Measurements from ENCODE around the gene TUFT1. TPM values are rescaled to one million over a fixed set of nuclear protein-coding genes. Genes with fewer than 3 reads are reported as not detected.

TUFT1 gene
- total and polyA plus RNA-seq, 2 of the 4 experiments (the other 2 are of a cell fraction) = 21.2 to 30.3 TPM

DNA sequence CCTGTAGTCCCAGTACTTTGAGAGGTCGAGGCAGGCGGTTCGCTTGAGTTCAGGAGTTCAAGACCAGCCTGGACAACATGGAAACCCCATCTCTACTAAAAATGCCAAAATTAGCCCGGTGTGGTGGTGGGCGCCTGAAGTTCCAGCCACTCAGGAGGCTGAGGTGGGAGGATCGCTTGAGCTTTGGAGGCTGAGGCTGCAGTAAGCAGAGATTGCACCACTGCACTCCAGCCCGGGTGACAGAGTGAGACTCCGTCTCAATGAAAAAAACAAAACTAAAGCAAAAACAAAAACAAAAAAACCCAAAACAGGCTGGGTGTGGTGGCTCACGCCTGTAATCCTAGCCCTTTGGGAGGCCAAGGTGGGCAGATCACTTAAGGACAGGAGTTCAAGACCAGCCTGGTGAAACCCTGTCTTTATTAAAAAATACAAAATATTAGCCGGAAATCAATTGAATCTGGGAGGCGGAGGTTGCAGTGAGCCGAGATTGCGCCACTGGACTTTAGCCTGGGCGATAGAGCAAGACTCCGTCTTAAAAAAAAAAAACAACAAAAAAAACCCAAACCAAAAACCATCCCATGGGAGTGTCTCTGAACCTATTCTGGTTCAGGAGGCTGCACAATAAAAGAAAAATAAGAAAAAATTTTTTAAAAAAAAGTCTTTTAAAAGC lies 30.6 kb upstream of the TUFT1 start:
- 0 out of 2 replicates have a peak, but pooled peaks cover 3% of the 10 kb centered on the region for H3K9me1 ChIP-seq (ENCODE audit: insufficient read depth, low read length)
- H3K56ac ChIP-seq (ENCODE audit: extremely low read depth, insufficient read depth, low read length) = no peak overlapping the region
- no peaks in the 10 kb centered on the region for H4K20me1 ChIP-seq (ENCODE audit: insufficient read depth, low read length)
- H2BK120ac ChIP-seq (ENCODE audit: low read depth, low read length) = no peak overlapping the region
- H4K91ac ChIP-seq (ENCODE audit: insufficient read depth, low read depth, low read length) = no peak overlapping the region
- peaks cover 32% of the 10 kb centered on the region for H3K27me3 ChIP-seq (ENCODE audit: control insufficient read depth, insufficient read depth, low read length)
- no peak overlapping the region for H3K18ac ChIP-seq (ENCODE audit: low read depth, low read length)
- no peak overlapping the region for H3K27ac ChIP-seq (ENCODE audit: insufficient read depth, low read length)
- 95% methylated on average over 3 of the region's 15 CpGs; no CpG with 5 or more reads in 1 of the 2 experiments for WGBS, 2 experiments (ENCODE audit: extremely low coverage in 2 of 2, insufficient read length in 1 of 2)
- in situ Hi-C loops (cut with MboI; ENCODE audit: low sequenced_read_pairs) (no loop called here), dilution Hi-C loops (cut with HindIII; ENCODE audit: low sequenced_read_pairs, unreplicated experiment) (no loop called here), intact Hi-C loops (cut with micrococcal nuclease) (loop anchor here (5.0 kb wide), 1 partner anchor 37 kb away; no protein-coding TSS in a partner anchor)
- no peak overlapping the region for H3K4ac ChIP-seq (ENCODE audit: low read depth, low read length)
- no peak overlapping the region for H2AK9ac ChIP-seq (replicated peaks; ENCODE audit: low read depth, low read length, poor library complexity)
- no peak overlapping the region for H3K23ac ChIP-seq (ENCODE audit: low read depth, low read length)
- no peak overlapping the region for H4K8ac ChIP-seq (ENCODE audit: low read depth in 2 of 2, low read length in 2 of 2)
- DNase-seq (no peak), ATAC-seq (ENCODE audit: low read depth) (no peak)
- H4K5ac ChIP-seq (ENCODE audit: low read depth, low read length) = no peak overlapping the region
- H3K79me1 ChIP-seq (ENCODE audit: low read depth in 1 of 2, low read length in 2 of 2) = no peaks in the 10 kb centered on the region
- H3K9me3 ChIP-seq (ENCODE audit: control insufficient read depth, insufficient read depth, low read length) = no peaks in the 10 kb centered on the region
- no TSS peak for BruUV-seq (replicated peaks)
- no peaks in the 10 kb centered on the region for H3K36me3 ChIP-seq (ENCODE audit: control insufficient read depth, insufficient read depth, low read length)
- H2AFZ ChIP-seq (replicated peaks; ENCODE audit: low read length, poor library complexity) = no peak overlapping the region
- no peak overlapping the region for H2BK15ac ChIP-seq (ENCODE audit: low read depth, low read length)
- TF ChIP-seq SMC3 (IDR thresholded peaks at IDR 0.05; ENCODE audit: low read depth, low read length) = no peak
- no peak for TF ChIP-seq CEBPB (IDR thresholded peaks at IDR 0.05; ENCODE audit: low read depth, low read length)
- TF ChIP-seq USF2 (IDR thresholded peaks at IDR 0.05; ENCODE audit: low read depth, low read length) = no peak
- TF ChIP-seq MAFK (IDR thresholded peaks at IDR 0.05; ENCODE audit: low read depth, low read length) = no peak
- no peak for TF ChIP-seq RFX5 (IDR thresholded peaks at IDR 0.05; ENCODE audit: low read depth, low read length)
- no peak for TF ChIP-seq CHD1 (IDR thresholded peaks at IDR 0.05; ENCODE audit: low read depth, low read length)
- TF ChIP-seq BHLHE40 (IDR thresholded peaks at IDR 0.05; ENCODE audit: low read depth, low read length) = no peak
- TF ChIP-seq, protein P1, sequence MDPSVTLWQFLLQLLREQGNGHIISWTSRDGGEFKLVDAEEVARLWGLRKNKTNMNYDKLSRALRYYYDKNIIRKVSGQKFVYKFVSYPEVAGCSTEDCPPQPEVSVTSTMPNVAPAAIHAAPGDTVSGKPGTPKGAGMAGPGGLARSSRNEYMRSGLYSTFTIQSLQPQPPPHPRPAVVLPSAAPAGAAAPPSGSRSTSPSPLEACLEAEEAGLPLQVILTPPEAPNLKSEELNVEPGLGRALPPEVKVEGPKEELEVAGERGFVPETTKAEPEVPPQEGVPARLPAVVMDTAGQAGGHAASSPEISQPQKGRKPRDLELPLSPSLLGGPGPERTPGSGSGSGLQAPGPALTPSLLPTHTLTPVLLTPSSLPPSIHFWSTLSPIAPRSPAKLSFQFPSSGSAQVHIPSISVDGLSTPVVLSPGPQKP (IDR thresholded peaks at IDR 0.05; ENCODE audit: borderline replicate concordance, low read depth, low read length) = no peak
- TF ChIP-seq, protein P2, sequence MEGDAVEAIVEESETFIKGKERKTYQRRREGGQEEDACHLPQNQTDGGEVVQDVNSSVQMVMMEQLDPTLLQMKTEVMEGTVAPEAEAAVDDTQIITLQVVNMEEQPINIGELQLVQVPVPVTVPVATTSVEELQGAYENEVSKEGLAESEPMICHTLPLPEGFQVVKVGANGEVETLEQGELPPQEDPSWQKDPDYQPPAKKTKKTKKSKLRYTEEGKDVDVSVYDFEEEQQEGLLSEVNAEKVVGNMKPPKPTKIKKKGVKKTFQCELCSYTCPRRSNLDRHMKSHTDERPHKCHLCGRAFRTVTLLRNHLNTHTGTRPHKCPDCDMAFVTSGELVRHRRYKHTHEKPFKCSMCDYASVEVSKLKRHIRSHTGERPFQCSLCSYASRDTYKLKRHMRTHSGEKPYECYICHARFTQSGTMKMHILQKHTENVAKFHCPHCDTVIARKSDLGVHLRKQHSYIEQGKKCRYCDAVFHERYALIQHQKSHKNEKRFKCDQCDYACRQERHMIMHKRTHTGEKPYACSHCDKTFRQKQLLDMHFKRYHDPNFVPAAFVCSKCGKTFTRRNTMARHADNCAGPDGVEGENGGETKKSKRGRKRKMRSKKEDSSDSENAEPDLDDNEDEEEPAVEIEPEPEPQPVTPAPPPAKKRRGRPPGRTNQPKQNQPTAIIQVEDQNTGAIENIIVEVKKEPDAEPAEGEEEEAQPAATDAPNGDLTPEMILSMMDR (conservative IDR thresholded peaks at IDR 0.05; ENCODE audit: low read depth, low read length) = no peak
- no peak for TF ChIP-seq MAZ (IDR thresholded peaks at IDR 0.05; ENCODE audit: borderline replicate concordance, low read depth, low read length)
- TF ChIP-seq POLR2A (IDR thresholded peaks at IDR 0.05; ENCODE audit: low read depth, low read length) = no peak
- no peak for TF ChIP-seq RCOR1 (IDR thresholded peaks at IDR 0.05; ENCODE audit: insufficient replicate concordance, low read length)
- TF ChIP-seq FOS (IDR thresholded peaks at IDR 0.05; ENCODE audit: low read depth, low read length) = no peak
- no peak for TF ChIP-seq MXI1 (IDR thresholded peaks at IDR 0.05; ENCODE audit: borderline replicate concordance, low read depth, low read length)
- no peak for TF ChIP-seq RAD21 (IDR thresholded peaks at IDR 0.05; ENCODE audit: low read length)
- H3K4me2 ChIP-seq (ENCODE audit: low read depth, low read length) = no peak overlapping the region
- no peak overlapping the region for H2AK5ac ChIP-seq (ENCODE audit: low read depth, low read length)
- H3K14ac ChIP-seq (replicated peaks; ENCODE audit: low read depth, low read length) = no peak overlapping the region
- no peak overlapping the region for H2BK5ac ChIP-seq (ENCODE audit: low read depth, low read length, poor library complexity, severe bottlenecking)
- H3K4me1 ChIP-seq (ENCODE audit: control insufficient read depth, insufficient read depth, low read length) = peaks cover 6% of the 10 kb centered on the region
- H2BK20ac ChIP-seq (ENCODE audit: low read depth, low read length) = no peak overlapping the region
- ChIA-PET POLR2A (ENCODE audit: unreplicated experiment) (no interaction called here), CTCF (no interaction called here)
- H3K4me3 ChIP-seq (ENCODE audit: insufficient read depth, low read depth, low read length) = no peak overlapping the region
- no peak overlapping the region for H3K9ac ChIP-seq (ENCODE audit: low read depth, low read length)
